GM10266 (cell line): Measurements from ENCODE around the gene DOCK4.

Experiments used
- DNase-seq: peaks from one replicate; pipeline ENCODE4 v3.0.0; 2012; ENCODE audit errors: extremely low spot score
- TF ChIP-seq, protein P1 (sequence below): IDR thresholded peaks from 2 replicates; pipeline ENCODE4 v1.5.1; 2012; ENCODE audit warnings: mild to moderate bottlenecking, low read depth; ENCODE audit not compliant: control insufficient read depth, insufficient read depth; ENCODE audit errors: missing control alignments

Gene DOCK4

GRCh38 chr7:112069879-112070321 lies 136.3 kb downstream of the DOCK4 start:
- TF ChIP-seq, protein P1, sequence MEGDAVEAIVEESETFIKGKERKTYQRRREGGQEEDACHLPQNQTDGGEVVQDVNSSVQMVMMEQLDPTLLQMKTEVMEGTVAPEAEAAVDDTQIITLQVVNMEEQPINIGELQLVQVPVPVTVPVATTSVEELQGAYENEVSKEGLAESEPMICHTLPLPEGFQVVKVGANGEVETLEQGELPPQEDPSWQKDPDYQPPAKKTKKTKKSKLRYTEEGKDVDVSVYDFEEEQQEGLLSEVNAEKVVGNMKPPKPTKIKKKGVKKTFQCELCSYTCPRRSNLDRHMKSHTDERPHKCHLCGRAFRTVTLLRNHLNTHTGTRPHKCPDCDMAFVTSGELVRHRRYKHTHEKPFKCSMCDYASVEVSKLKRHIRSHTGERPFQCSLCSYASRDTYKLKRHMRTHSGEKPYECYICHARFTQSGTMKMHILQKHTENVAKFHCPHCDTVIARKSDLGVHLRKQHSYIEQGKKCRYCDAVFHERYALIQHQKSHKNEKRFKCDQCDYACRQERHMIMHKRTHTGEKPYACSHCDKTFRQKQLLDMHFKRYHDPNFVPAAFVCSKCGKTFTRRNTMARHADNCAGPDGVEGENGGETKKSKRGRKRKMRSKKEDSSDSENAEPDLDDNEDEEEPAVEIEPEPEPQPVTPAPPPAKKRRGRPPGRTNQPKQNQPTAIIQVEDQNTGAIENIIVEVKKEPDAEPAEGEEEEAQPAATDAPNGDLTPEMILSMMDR, result no peak

DNA sequence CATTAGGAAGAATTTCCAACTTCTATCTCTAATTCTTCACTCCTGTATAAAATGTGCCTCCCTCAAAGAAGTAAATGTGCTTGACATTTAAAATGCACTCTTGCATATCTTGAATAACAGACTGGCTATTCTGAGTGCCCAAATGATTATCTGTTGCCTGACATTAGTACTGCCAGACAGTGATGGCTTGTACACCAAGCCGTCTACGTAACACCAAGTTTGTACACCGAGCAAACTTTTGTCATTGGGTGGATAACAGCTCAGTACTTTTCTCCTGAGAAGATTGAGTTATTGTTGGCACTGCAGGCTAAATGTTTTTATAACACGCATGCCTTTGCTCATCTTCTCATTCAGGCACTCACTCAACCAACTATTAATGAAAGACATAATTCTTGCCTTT lies 137.2 kb downstream of the DOCK4 start:
- no peak for DNase-seq
- TF ChIP-seq, protein P1, result no peak

More at GRCh38 chr7:112069879-112070321, 136.3 kb downstream of the DOCK4 start:
- no peak for DNase-seq

- no peak for DNase-seq
- TF ChIP-seq, protein P1, result no peak
These were observed 138.3 kb downstream of the DOCK4 start for GRCh38 chr7:112067632-112068540.

DNA sequence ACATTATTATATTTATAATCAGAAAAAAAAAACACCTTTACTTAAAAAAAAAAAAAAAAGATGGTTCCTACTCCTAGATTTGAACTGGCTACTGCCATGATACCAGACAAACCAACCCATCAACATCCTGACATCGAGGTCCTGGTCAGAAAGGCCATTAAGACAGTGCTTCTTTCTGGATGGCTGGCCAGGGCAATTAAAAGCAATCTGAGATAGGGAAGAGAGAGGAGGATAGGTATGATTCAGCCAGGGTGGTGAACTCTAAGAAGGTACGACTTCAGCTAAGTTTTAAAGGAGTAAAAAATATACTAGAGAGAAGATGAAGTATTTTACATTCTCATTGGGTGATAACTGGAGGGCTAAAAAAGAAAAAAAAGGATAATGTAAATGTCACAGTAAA lies 139.0 kb downstream of the DOCK4 start:
- TF ChIP-seq, protein P1, result no peak
- no peak for DNase-seq

GRCh38 chr7:112065758-112066157 lies 140.4 kb downstream of the DOCK4 start:
- TF ChIP-seq, protein P1, result no peak
- no peak for DNase-seq

- no peak for DNase-seq
- TF ChIP-seq, protein P1, result no peak
These were observed 141.4 kb downstream of the DOCK4 start for GRCh38 chr7:112064627-112065385.
